Erythroblast (primary cell): ENCODE data around the gene NUDT9.

Experiments
- GATA1 ChIP-seq: IDR thresholded peaks from 2 replicates; pipeline ENCODE4 v1.6.1; 2011; ENCODE audit warnings: low read depth, mild to moderate bottlenecking, control low read depth, low read length, moderate library complexity
- POLR2A ChIP-seq: IDR thresholded peaks from 2 replicates; pipeline ENCODE4 v1.6.1; 2011; ENCODE audit warnings: mild to moderate bottlenecking, low read length

GRCh38 chr4:87426865-87427517 is 4.6 kb downstream of the NUDT9 start:
- TF ChIP-seq POLR2A (no peak), GATA1 (no peak)
